GM19023 (cell line): Measurements from ENCODE around the gene GPBP1.
A peak's percentile ranks its signal among the peaks of the same experiment; 100 is the strongest.
"Not testable (repeated sequence)": the region's sequence is repeated elsewhere in the genome, so short reads cannot be mapped to it uniquely, and the experiment has no call there.

ENCODE experiments used
- ATAC-seq: cut with Tn5 transposase; IDR thresholded peaks from one replicate; pipeline ENCODE4 v1.9.1; 2021; ENCODE audit warnings: mild to moderate bottlenecking, moderate library complexity; ENCODE audit not compliant: unreplicated experiment

GPBP1 gene

GRCh38 chr5:57276353-57276752, 102.5 kb downstream of the GPBP1 start:
- no peak for ATAC-seq

- ATAC-seq = no peak
Measured at GRCh38 chr5:57277085-57277484, 103.2 kb downstream of the GPBP1 start.

GRCh38 chr5:57280853-57281252, 107.0 kb downstream of the GPBP1 start:
- no peak for ATAC-seq

GRCh38 chr5:57285084-57285483, 111.2 kb downstream of the GPBP1 start:
- not testable (repeated sequence) for ATAC-seq

- ATAC-seq = no peak
Measured at GRCh38 chr5:57291894-57292293, 118.0 kb downstream of the GPBP1 start.

- ATAC-seq = no peak
Measured at GRCh38 chr5:57292336-57292735, 118.5 kb downstream of the GPBP1 start.

- ATAC-seq = peak; percentile 77
Measured at GRCh38 chr5:57298295-57298984, 124.6 kb downstream of the GPBP1 start.

- ATAC-seq = peak; percentile 42
Measured at GRCh38 chr5:57298985-57299491, 125.2 kb downstream of the GPBP1 start.

- no peak for ATAC-seq
Measured at GRCh38 chr5:57299986-57300385, 126.1 kb downstream of the GPBP1 start.

GRCh38 chr5:57302164-57302563, 128.3 kb downstream of the GPBP1 start:
- ATAC-seq = no peak

GRCh38 chr5:57302643-57303042, 128.8 kb downstream of the GPBP1 start:
- no peak for ATAC-seq

GRCh38 chr5:57303985-57304384, 130.1 kb downstream of the GPBP1 start:
- no peak for ATAC-seq

- no peak for ATAC-seq
Measured at GRCh38 chr5:57304931-57305330, 131.1 kb downstream of the GPBP1 start.

- no peak for ATAC-seq
Measured at GRCh38 chr5:57306359-57306758, 132.5 kb downstream of the GPBP1 start.

- no peak for ATAC-seq
Measured at GRCh38 chr5:57307516-57307915, 133.7 kb downstream of the GPBP1 start.

- not testable (repeated sequence) for ATAC-seq
Measured at GRCh38 chr5:57309022-57309421, 135.2 kb downstream of the GPBP1 start.

- ATAC-seq = no peak
Measured at GRCh38 chr5:57311251-57311650, 137.4 kb downstream of the GPBP1 start.

- ATAC-seq = no peak
Measured at GRCh38 chr5:57311921-57312735, 138.3 kb downstream of the GPBP1 start.

GRCh38 chr5:57313716-57314115, 139.9 kb downstream of the GPBP1 start:
- no peak for ATAC-seq
